Panc1 (cell line): Measurements from ENCODE around the gene MSI2. TPM values are rescaled to one million over a fixed set of nuclear protein-coding genes. Genes with fewer than 3 reads are reported as not detected.

ENCODE experiments used
- ATAC-seq: fragments of 200-7000 bp; cut with Tn5 transposase; 2 replicates; pipeline ENCODE4 v1.9.1; 2020; ENCODE audit warnings: mild to moderate bottlenecking, moderate library complexity
- BruUV-seq: library from RNA; stranded (reverse); fragments of 400-500 nt; replicated peaks from 2 replicates; lab custom pipeline; 2021; lab: Mats Ljungman, UMichigan
- CTCF ChIA-PET: fragments of 300-600 bp; sonication (Branson Sonifier 250); formaldehyde crosslinking; loops from one replicate; lab custom pipeline; 2022; ENCODE audit warnings: antibody characterized with exemption; lab: Charles Lee
- POLR2A ChIA-PET: fragments of 300-600 bp; sonication (Branson Sonifier 250); formaldehyde crosslinking; loops from one replicate; lab custom pipeline; 2022; ENCODE audit warnings: antibody characterized with exemption; lab: Charles Lee
- DNase-seq: peaks from one replicate; pipeline ENCODE4 v3.0.0-alpha.2; 2010; ENCODE audit warnings: low read depth, low spot score
- H3K27ac ChIP-seq: 2 replicates; pipeline ENCODE4 v1.5.1; 2011; ENCODE audit warnings: mild to moderate bottlenecking, low read length, inconsistent platforms
- H3K27me3 ChIP-seq: fragments of 200-500 bp; sonication (Bioruptor generic); 2 replicates; pipeline ENCODE4 v1.6.0; 2014; ENCODE audit warnings: low read length, inconsistent platforms; ENCODE audit not compliant: control insufficient read depth, insufficient read depth
- H3K36me3 ChIP-seq: fragments of 200-500 bp; sonication (Bioruptor generic); 2 replicates; pipeline ENCODE4 v1.5.1; 2014; ENCODE audit warnings: inconsistent platforms, mild to moderate bottlenecking, low read length, moderate library complexity; ENCODE audit not compliant: control insufficient read depth, insufficient read depth
- H3K4me1 ChIP-seq: 2 replicates; pipeline ENCODE4 v1.5.1; 2011; ENCODE audit warnings: inconsistent platforms, mild to moderate bottlenecking, low read length, moderate library complexity; ENCODE audit not compliant: control insufficient read depth, insufficient read depth
- H3K4me3 ChIP-seq, 2 experiments: 2 replicates each; pipeline ENCODE4 v1.5.1; 2011 to 2012; ENCODE audit warnings: low read depth in 2 of 2, low read length in 2 of 2, mild to moderate bottlenecking in 2 of 2, inconsistent platforms in 1 of 2, moderate library complexity in 1 of 2
- H3K9me3 ChIP-seq: fragments of 200-500 bp; sonication (Bioruptor generic); 2 replicates; pipeline ENCODE4 v1.5.1; 2014; ENCODE audit warnings: low read depth, mild to moderate bottlenecking, inconsistent platforms, low read length, moderate library complexity; ENCODE audit not compliant: control insufficient read depth, insufficient read depth
- CTCF ChIP-seq: fragments of 450-650 bp; IDR thresholded peaks from 2 replicates; pipeline ENCODE4 v1.5.1; 2017; ENCODE audit warnings: mild to moderate bottlenecking
- POLR2AphosphoS5 ChIP-seq: IDR thresholded peaks from 2 replicates; pipeline ENCODE4 v1.6.1; 2012; ENCODE audit warnings: mild to moderate bottlenecking, low read depth, low read length, moderate library complexity
- REST ChIP-seq, 2 experiments: IDR thresholded peaks; 2 replicates each; pipeline ENCODE4 v1.6.1; 2011 to 2012; ENCODE audit warnings: low read depth in 2 of 2, control low read depth in 1 of 2, low read length in 1 of 2, mild to moderate bottlenecking in 1 of 2, moderate library complexity in 1 of 2; ENCODE audit not compliant: insufficient read depth in 1 of 2
- SIN3A ChIP-seq: IDR thresholded peaks from 2 replicates; pipeline ENCODE4 v1.6.1; 2012; ENCODE audit warnings: low read depth, mild to moderate bottlenecking, low read length, moderate library complexity, borderline replicate concordance; ENCODE audit not compliant: insufficient read depth
- TCF7L2 ChIP-seq: IDR thresholded peaks from 2 replicates; pipeline ENCODE4 v1.6.1; 2011; ENCODE audit warnings: mild to moderate bottlenecking, low read depth, low read length, inconsistent platforms
- in situ Hi-C: cut with HindIII; loops from 2 replicates; pipeline ENCODE4 v1.10.0; 2016; ENCODE audit warnings: low sequenced_read_pairs, low pct_unique_long_range_greater_than_20kb
- intact Hi-C: fragments of 100-400 bp; cut with micrococcal nuclease; formaldehyde crosslinking; loops from one replicate; pipeline ENCODE4 v1.10.0; 2022; ENCODE audit not compliant: unreplicated experiment
- total RNA-seq: library from RNA; stranded (reverse); gene quantifications from one replicate; pipeline ENCODE4 v1.2.1, GENCODE V29; 2021; ENCODE audit not compliant: unreplicated experiment

MSI2 gene
- total RNA-seq, 1 experiment from 2014 or later: 38.5 TPM

- H3K27ac ChIP-seq: no peak overlapping the region
- ATAC-seq (no peak), DNase-seq (no peak)
- H3K27me3 ChIP-seq: no peaks in the 10 kb centered on the region
- no peaks in the 10 kb centered on the region for H3K36me3 ChIP-seq
- intact Hi-C loops (no loop called here), in situ Hi-C loops (no loop called here)
- ChIA-PET POLR2A (no interaction called here), CTCF (no interaction called here)
- H3K4me1 ChIP-seq: no peaks in the 10 kb centered on the region
- no peak overlapping the region for H3K4me3 ChIP-seq
- no peak for TF ChIP-seq SIN3A
- BruUV-seq: no TSS peak
- H3K9me3 ChIP-seq: no peaks in the 10 kb centered on the region
Measured at GRCh38 chr17:57495771-57496170, 239.4 kb downstream of the MSI2 start.

- H3K4me3 ChIP-seq: no peak overlapping the region
- in situ Hi-C loops (no loop called here), intact Hi-C loops (no loop called here)
- DNase-seq (no peak), ATAC-seq (no peak)
- BruUV-seq: no TSS peak
- H3K27ac ChIP-seq: no peak overlapping the region
- no peak for TF ChIP-seq REST (IDR thresholded peaks at IDR 0.05; ENCODE audit: insufficient read depth in 1 of 2, low read depth in 2 of 2, low read length in 1 of 2)
- no peak for TF ChIP-seq CTCF
- no peak for TF ChIP-seq SIN3A
- no peak for TF ChIP-seq POLR2AphosphoS5
- no peak for TF ChIP-seq TCF7L2
- ChIA-PET POLR2A (no interaction called here), CTCF (no interaction called here)
- no peaks in the 10 kb centered on the region for H3K4me1 ChIP-seq
- H3K36me3 ChIP-seq: no peaks in the 10 kb centered on the region
- no peaks in the 10 kb centered on the region for H3K9me3 ChIP-seq
- H3K27me3 ChIP-seq: no peaks in the 10 kb centered on the region
Measured at GRCh38 chr17:57496382-57496781, 240.1 kb downstream of the MSI2 start.

GRCh38 chr17:57498443-57498842 is 242.1 kb downstream of the MSI2 start:
- CTCF ChIA-PET: no interaction called here
- in situ Hi-C loops: no loop called here

More at GRCh38 chr17:57498443-57498842, 242.1 kb downstream of the MSI2 start:
- DNase-seq: no peak
- no peaks in the 10 kb centered on the region for H3K27me3 ChIP-seq
- POLR2A ChIA-PET: interaction anchor here (0.5 kb wide), 1 partner anchor 53 kb away, joined by 11 read pairs; no protein-coding TSS in a partner anchor
- no peak overlapping the region for H3K27ac ChIP-seq
- no peak overlapping the region for H3K4me3 ChIP-seq
- intact Hi-C loops: no loop called here
- no peaks in the 10 kb centered on the region for H3K36me3 ChIP-seq
- TF ChIP-seq REST (IDR thresholded peaks at IDR 0.05; ENCODE audit: insufficient read depth in 1 of 2, low read depth in 2 of 2, low read length in 1 of 2) (no peak), CTCF (no peak), TCF7L2 (no peak), POLR2AphosphoS5 (no peak), SIN3A (no peak)
- no peak for ATAC-seq
- BruUV-seq: no TSS peak
- H3K9me3 ChIP-seq: no peaks in the 10 kb centered on the region
- no peaks in the 10 kb centered on the region for H3K4me1 ChIP-seq
